Hepatocyte (in vitro differentiated cells): ENCODE data around the gene RAVER1. TPM values are rescaled to one million over a fixed set of nuclear protein-coding genes. Genes with fewer than 3 reads are reported as not detected.
A peak's percentile ranks its signal among the peaks of the same experiment; 100 is the strongest.

ENCODE experiments used
- DNase-seq: peaks from one replicate; pipeline ENCODE4 v3.0.0-alpha.2; 2016; ENCODE audit warnings: low spot score
- H2AFZ ChIP-seq: fragments of 200-600 bp; sonication (generic); 2 replicates; pipeline ENCODE4 v1.6.0; 2016; ENCODE audit warnings: antibody characterized with exemption, mild to moderate bottlenecking
- H3K27ac ChIP-seq: fragments of 200-600 bp; sonication (generic); 2 replicates; pipeline ENCODE4 v1.5.1; 2016; ENCODE audit warnings: mild to moderate bottlenecking
- H3K27me3 ChIP-seq: fragments of 200-600 bp; sonication (generic); 2 replicates; pipeline ENCODE4 v1.6.1; 2016
- H3K36me3 ChIP-seq: fragments of 200-600 bp; sonication (generic); replicated peaks from 2 replicates; pipeline ENCODE4 v1.5.1; 2016; ENCODE audit warnings: low read depth; ENCODE audit not compliant: insufficient read depth
- H3K4me1 ChIP-seq: fragments of 200-600 bp; sonication (generic); 2 replicates; pipeline ENCODE4 v1.5.1; 2016; ENCODE audit warnings: mild to moderate bottlenecking, moderate library complexity; ENCODE audit not compliant: insufficient read depth
- H3K4me2 ChIP-seq: fragments of 200-600 bp; sonication (generic); 2 replicates; pipeline ENCODE4 v1.6.0; 2016
- H3K4me3 ChIP-seq: fragments of 200-600 bp; sonication (generic); 2 replicates; pipeline ENCODE4 v1.5.1; 2016; ENCODE audit warnings: mild to moderate bottlenecking
- H3K79me2 ChIP-seq: fragments of 200-600 bp; sonication (generic); 2 replicates; pipeline ENCODE4 v1.6.0; 2017; ENCODE audit warnings: mild to moderate bottlenecking
- H3K9me2 ChIP-seq: fragments of 200-600 bp; sonication (generic); replicated peaks from 2 replicates; pipeline ENCODE4 v1.6.0; 2017; ENCODE audit warnings: mild to moderate bottlenecking; ENCODE audit not compliant: insufficient read depth
- H3K9me3 ChIP-seq: fragments of 200-600 bp; sonication (generic); 2 replicates; pipeline ENCODE4 v1.5.1; 2016; ENCODE audit warnings: low read depth, mild to moderate bottlenecking
- H4K20me1 ChIP-seq: fragments of 200-600 bp; sonication (generic); 2 replicates; pipeline ENCODE4 v1.6.0; 2016; ENCODE audit warnings: mild to moderate bottlenecking; ENCODE audit not compliant: insufficient read depth, poor library complexity, severe bottlenecking
- CTCF ChIP-seq: fragments of 200-600 bp; sonication (generic); IDR thresholded peaks from 2 replicates; pipeline ENCODE4 v1.5.1; 2016; ENCODE audit warnings: antibody characterized with exemption, mild to moderate bottlenecking; ENCODE audit not compliant: poor library complexity
- EZH2 ChIP-seq: fragments of 200-600 bp; sonication (generic); IDR thresholded peaks from 2 replicates; pipeline ENCODE4 v1.6.1; 2016; ENCODE audit warnings: antibody characterized with exemption, mild to moderate bottlenecking, borderline replicate concordance
- EZH2phosphoT487 ChIP-seq: fragments of 200-600 bp; sonication (generic); IDR thresholded peaks from one replicate; pipeline ENCODE4 v1.6.1; 2018; ENCODE audit warnings: antibody characterized with exemption, mild to moderate bottlenecking, low read depth, moderate library complexity; ENCODE audit not compliant: unreplicated experiment, severe bottlenecking
- WGBS: methylation state at CpG from one replicate; pipeline ENCODE4 v1.1.6; 2016; ENCODE audit warnings: low lambda C conversion rate; ENCODE audit errors: missing lambda C conversion rate; 5-methylcytosine and 5-hydroxymethylcytosine counted together
- polyA plus RNA-seq: library from polyadenylated mRNA; unstranded; fragments of >200 nt; fragmentation: Nextera tagmentation; extraction: Ambion mirVana; gene quantifications from 2 replicates; pipeline ENCODE4 v1.2.1, GENCODE V29; 2016
- small RNA-seq: library from RNA; depleted of rRNA; stranded (forward); fragments of <200 nt; gene quantifications from one replicate; pipeline ENCODE3, GENCODE V24; 2014
- total RNA-seq: library from RNA; depleted of rRNA; stranded (reverse); fragments of >200 nt; gene quantifications from 2 replicates; pipeline ENCODE4 v1.2.3, GENCODE V29; 2014

RAVER1 gene
- total and polyA plus RNA-seq, 2 experiments from 2014 or later = 16.4 to 42.0 TPM

GRCh38 chr19:10270180-10270615, 63.1 kb downstream of the RAVER1 start:
- Histone ChIP-seq H3K4me2 (peak overlapping the region; percentile 93), H2AFZ (peak overlapping the region; percentile 71), H3K27me3 (peaks cover 22% of the 10 kb centered on the region), H3K36me3 (no peaks in the 10 kb centered on the region), H3K79me2 (no peaks in the 10 kb centered on the region), H3K9me2 (no peaks in the 10 kb centered on the region), H3K4me1 (peaks cover 11% of the 10 kb centered on the region), H4K20me1 (no peaks in the 10 kb centered on the region), H3K4me3 (peak overlapping the region; percentile 13), H3K9me3 (no peaks in the 10 kb centered on the region), H3K27ac (peak overlapping the region; percentile 73)
- no peak for DNase-seq
- TF ChIP-seq EZH2phosphoT487 (no peak), EZH2 (peak; percentile 55)
- WGBS = 12% methylated on average over 36 of the region's 37 CpGs

- no peaks in the 10 kb centered on the region for H3K9me2 ChIP-seq
- H3K36me3 ChIP-seq = no peaks in the 10 kb centered on the region
- H2AFZ ChIP-seq = peak overlapping the region; percentile 71
- H3K4me1 ChIP-seq = peaks cover 11% of the 10 kb centered on the region
- H3K79me2 ChIP-seq = no peaks in the 10 kb centered on the region
- 13% methylated on average over 52 of the region's 59 CpGs for WGBS
- H3K4me2 ChIP-seq = peak overlapping the region; percentile 93
- peak; percentile 89 for DNase-seq
- peak overlapping the region; percentile 73 for H3K27ac ChIP-seq
- no peaks in the 10 kb centered on the region for H3K9me3 ChIP-seq
- H3K27me3 ChIP-seq = peaks cover 22% of the 10 kb centered on the region
- TF ChIP-seq CTCF (peak; percentile 93), EZH2phosphoT487 (no peak), EZH2 (peak; percentile 54)
- H3K4me3 ChIP-seq = peak overlapping the region; percentile 13
- H4K20me1 ChIP-seq = no peaks in the 10 kb centered on the region
Measured at GRCh38 chr19:10269333-10270179, 63.8 kb downstream of the RAVER1 start.

GRCh38 chr19:10268071-10268470, 65.3 kb downstream of the RAVER1 start:
- Histone ChIP-seq H3K27me3 (peaks cover 22% of the 10 kb centered on the region), H3K79me2 (no peaks in the 10 kb centered on the region), H3K4me3 (no peak overlapping the region), H3K36me3 (no peaks in the 10 kb centered on the region), H3K4me1 (peaks cover 11% of the 10 kb centered on the region), H3K27ac (no peak overlapping the region), H2AFZ (no peak overlapping the region), H3K4me2 (no peak overlapping the region), H3K9me2 (no peaks in the 10 kb centered on the region), H4K20me1 (no peaks in the 10 kb centered on the region), H3K9me3 (no peaks in the 10 kb centered on the region)
- TF ChIP-seq EZH2 (no peak), CTCF (no peak), EZH2phosphoT487 (no peak)
- no peak for DNase-seq
- WGBS = 82% methylated on average over 6 of the region's 6 CpGs

- 87% methylated on average over 7 of the region's 7 CpGs for WGBS
- Histone ChIP-seq H3K27me3 (peaks cover 16% of the 10 kb centered on the region), H3K36me3 (no peaks in the 10 kb centered on the region), H2AFZ (no peak overlapping the region), H3K4me2 (no peak overlapping the region), H3K27ac (no peak overlapping the region), H3K79me2 (no peaks in the 10 kb centered on the region), H3K9me3 (no peaks in the 10 kb centered on the region), H3K9me2 (no peaks in the 10 kb centered on the region), H3K4me3 (no peak overlapping the region), H4K20me1 (no peaks in the 10 kb centered on the region), H3K4me1 (peaks cover 11% of the 10 kb centered on the region)
- DNase-seq = no peak
- TF ChIP-seq CTCF (no peak), EZH2 (no peak), EZH2phosphoT487 (no peak)
Measured at GRCh38 chr19:10266706-10267105, 66.6 kb downstream of the RAVER1 start.

Small RNA genes within 50 kb of the gene (small RNA-seq; reads per million reads assigned to genes)
- not detected for gene AC011511.1
- gene AC011511.4 = not detected

Other genes starting within 250 kb of the RAVER1 start
- gene SHFL, start 247.2 kb downstream of the RAVER1 start, total RNA-seq = 26.0 and 28.7 TPM in 2 replicates
- gene SHFL, start 247.2 kb downstream of the RAVER1 start, polyA plus RNA-seq = 48.7 and 50.9 TPM in 2 replicates
- 3.9 and 5.9 TPM in 2 replicates for gene ANGPTL6, start 230.9 kb downstream of the RAVER1 start, total RNA-seq
- 4.7 and 5.5 TPM in 2 replicates for gene ANGPTL6, start 230.9 kb downstream of the RAVER1 start, polyA plus RNA-seq
- 15.0 and 15.5 TPM in 2 replicates for gene PPAN, start 227.2 kb downstream of the RAVER1 start, total RNA-seq
- gene PPAN, start 227.2 kb downstream of the RAVER1 start, polyA plus RNA-seq = 26.0 and 41.9 TPM in 2 replicates
- gene P2RY11, start 221.8 kb downstream of the RAVER1 start, total RNA-seq = 2.7 and 3.8 TPM in 2 replicates
- gene P2RY11, start 221.8 kb downstream of the RAVER1 start, polyA plus RNA-seq = 6.1 TPM in 2 replicates
- gene EIF3G, start 213.6 kb downstream of the RAVER1 start, total RNA-seq = 138 and 169 TPM in 2 replicates
- 134 and 157 TPM in 2 replicates for gene EIF3G, start 213.6 kb downstream of the RAVER1 start, polyA plus RNA-seq
- gene DNMT1, start 138.6 kb downstream of the RAVER1 start, total RNA-seq = 35.2 and 55.2 TPM in 2 replicates
- gene DNMT1, start 138.6 kb downstream of the RAVER1 start, polyA plus RNA-seq = 62.3 and 63.5 TPM in 2 replicates
- 14.9 and 16.1 TPM in 2 replicates for gene S1PR2, start 102.2 kb downstream of the RAVER1 start, total RNA-seq
- 8.6 and 11.4 TPM in 2 replicates for gene S1PR2, start 102.2 kb downstream of the RAVER1 start, polyA plus RNA-seq
- 40.1 and 43.7 TPM in 2 replicates for gene MRPL4, start 81.3 kb downstream of the RAVER1 start, total RNA-seq
- gene MRPL4, start 81.3 kb downstream of the RAVER1 start, polyA plus RNA-seq = 51.4 and 64.1 TPM in 2 replicates
- 19.9 and 25.6 TPM in 2 replicates for gene ICAM1, start 62.4 kb downstream of the RAVER1 start, total RNA-seq
- 19.6 and 25.2 TPM in 2 replicates for gene ICAM1, start 62.4 kb downstream of the RAVER1 start, polyA plus RNA-seq
- 4.5 and 7.9 TPM in 2 replicates for gene ICAM4, start 46.6 kb downstream of the RAVER1 start, total RNA-seq
- gene ICAM4, start 46.6 kb downstream of the RAVER1 start, polyA plus RNA-seq = 1.6 and 5.6 TPM in 2 replicates
- gene ICAM5, start 43.6 kb downstream of the RAVER1 start, total RNA-seq = 0.23 and 0.92 TPM in 2 replicates
- gene ICAM5, start 43.6 kb downstream of the RAVER1 start, polyA plus RNA-seq = 0.57 and 3.3 TPM in 2 replicates
- gene ZGLP1, start 23.7 kb downstream of the RAVER1 start, total RNA-seq = 2.6 and 5.8 TPM in 2 replicates
- 10.3 TPM in 2 replicates for gene ZGLP1, start 23.7 kb downstream of the RAVER1 start, polyA plus RNA-seq
- gene FDX2, start 17.5 kb downstream of the RAVER1 start, total RNA-seq = 16.9 and 24.9 TPM in 2 replicates
- 45.1 and 49.3 TPM in 2 replicates for gene FDX2, start 17.5 kb downstream of the RAVER1 start, polyA plus RNA-seq
- gene ICAM3, start 6.1 kb upstream of the RAVER1 start, total RNA-seq = 5.2 and 5.3 TPM in 2 replicates
- gene ICAM3, start 6.1 kb upstream of the RAVER1 start, polyA plus RNA-seq = 11.7 and 16.8 TPM in 2 replicates
- gene TYK2, start 47.0 kb upstream of the RAVER1 start, total RNA-seq = 52.4 and 63.6 TPM in 2 replicates
- gene TYK2, start 47.0 kb upstream of the RAVER1 start, polyA plus RNA-seq = 94.3 and 108 TPM in 2 replicates
- gene CDC37, start 70.0 kb upstream of the RAVER1 start, total RNA-seq = 124 and 144 TPM in 2 replicates
- 196 and 224 TPM in 2 replicates for gene CDC37, start 70.0 kb upstream of the RAVER1 start, polyA plus RNA-seq
- 1.3 and 2.8 TPM in 2 replicates for gene PDE4A, start 87.0 kb upstream of the RAVER1 start, total RNA-seq
- gene PDE4A, start 87.0 kb upstream of the RAVER1 start, polyA plus RNA-seq = 4.3 and 5.8 TPM in 2 replicates
- gene KEAP1, start 169.8 kb upstream of the RAVER1 start, total RNA-seq = 47.2 and 48.2 TPM in 2 replicates
- gene KEAP1, start 169.8 kb upstream of the RAVER1 start, polyA plus RNA-seq = 44.7 and 66.8 TPM in 2 replicates
- 0.17 and 0.56 TPM in 2 replicates for gene S1PR5, start 183.9 kb upstream of the RAVER1 start, total RNA-seq
- gene S1PR5, start 183.9 kb upstream of the RAVER1 start, polyA plus RNA-seq = 0.38 and 0.75 TPM in 2 replicates
- 13.1 and 24.1 TPM in 2 replicates for gene ATG4D, start 210.4 kb upstream of the RAVER1 start, total RNA-seq
- gene ATG4D, start 210.4 kb upstream of the RAVER1 start, polyA plus RNA-seq = 34.5 and 40.0 TPM in 2 replicates
- gene KRI1, start 232.5 kb upstream of the RAVER1 start, total RNA-seq = 7.8 and 9.2 TPM in 2 replicates
- gene KRI1, start 232.5 kb upstream of the RAVER1 start, polyA plus RNA-seq = 18.3 and 22.0 TPM in 2 replicates
- 5.0 and 6.4 TPM in 2 replicates for gene CDKN2D, start 235.4 kb upstream of the RAVER1 start, total RNA-seq
- gene CDKN2D, start 235.4 kb upstream of the RAVER1 start, polyA plus RNA-seq = 13.9 and 15.0 TPM in 2 replicates